NCI-H774 (cell line): ENCODE results near the gene TPM2.

Experiments
- DNase-seq: peaks from one replicate; lab custom pipeline; 2025; lab: John Stamatoyannopoulos, UW

Gene TPM2

DNA sequence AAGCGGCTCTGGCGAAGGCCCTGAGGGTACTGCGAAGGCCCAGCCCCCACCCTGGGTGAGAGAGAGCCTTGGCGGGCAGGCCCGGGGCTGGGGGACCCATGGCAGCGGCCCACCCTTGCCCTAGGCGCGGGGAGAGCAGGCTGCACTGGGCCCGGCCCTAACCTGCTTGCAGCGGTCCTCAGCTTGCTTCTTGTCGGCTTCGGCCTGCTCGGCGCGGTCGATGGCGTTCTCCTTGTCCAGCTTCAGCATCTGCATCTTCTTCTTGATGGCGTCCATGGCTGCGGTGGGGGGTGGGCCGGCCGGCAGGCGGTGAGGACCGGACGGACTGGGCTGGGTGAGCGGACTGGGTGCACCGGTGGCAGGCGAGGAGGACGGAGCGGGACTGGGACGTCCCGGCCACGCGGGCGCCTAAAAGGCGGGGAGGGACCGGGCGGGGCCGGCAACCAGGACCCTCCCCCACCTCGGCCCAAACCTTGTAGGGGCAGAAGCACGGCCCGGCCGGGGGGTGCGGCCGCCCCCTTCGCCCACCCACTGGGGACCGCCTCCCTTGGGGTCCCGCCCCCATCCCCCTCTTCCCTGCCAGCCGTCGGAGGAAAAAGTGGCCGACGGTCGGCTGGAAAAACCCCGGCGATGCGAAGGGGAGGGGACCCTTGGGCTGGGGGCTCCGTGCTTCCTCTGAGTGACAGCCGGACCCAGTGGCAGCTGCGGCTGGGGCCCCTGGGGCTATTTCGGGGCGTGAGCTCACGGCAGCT is at the start of gene TPM2:
Gene TPM2 (minus strand): TSS at position 384 of the 752 bp plus-strand sequence. CDS start 108 bp downstream, at position 276.
- no peak for DNase-seq

DNA sequence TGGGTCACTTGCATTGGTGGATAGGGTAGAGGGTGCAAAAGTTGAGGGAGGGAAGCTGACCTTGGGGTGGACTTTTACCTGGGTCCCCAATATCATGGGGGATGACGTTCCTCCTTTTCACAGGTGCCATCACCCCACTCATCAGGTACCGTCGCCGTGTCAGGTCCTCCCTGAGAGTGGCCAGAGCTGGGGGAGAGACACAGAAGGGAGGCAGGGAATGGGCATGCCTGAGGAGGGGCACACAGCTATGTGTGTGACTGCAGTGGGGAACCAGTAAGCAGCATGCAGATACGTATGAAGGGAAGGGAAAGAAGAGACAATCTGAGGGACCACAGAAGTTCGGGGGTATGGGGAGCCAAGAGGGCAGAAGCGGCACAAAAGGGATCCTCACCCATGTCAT is 49.2 kb upstream of the TPM2 start:
- DNase-seq: no peak

DNA sequence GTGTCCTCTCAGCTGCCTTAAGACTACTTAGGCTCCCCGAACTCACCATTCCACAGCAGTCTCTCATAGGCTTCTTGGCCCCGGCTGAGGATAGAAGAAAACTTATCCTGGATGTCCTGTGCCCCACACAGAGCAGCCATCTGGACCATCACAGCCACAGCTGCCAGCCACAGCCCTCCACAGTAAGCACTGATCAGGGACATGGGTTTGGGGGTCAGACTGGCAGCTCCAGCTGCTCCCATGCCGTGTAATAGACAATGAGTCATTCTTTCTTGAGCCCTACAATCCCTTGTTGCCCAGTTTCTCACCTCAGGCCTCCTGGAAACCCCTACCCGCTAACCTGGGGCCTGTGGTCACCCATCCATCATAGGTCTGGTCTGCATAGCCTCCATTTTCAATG is 48.5 kb upstream of the TPM2 start:
- no peak for DNase-seq

DNA sequence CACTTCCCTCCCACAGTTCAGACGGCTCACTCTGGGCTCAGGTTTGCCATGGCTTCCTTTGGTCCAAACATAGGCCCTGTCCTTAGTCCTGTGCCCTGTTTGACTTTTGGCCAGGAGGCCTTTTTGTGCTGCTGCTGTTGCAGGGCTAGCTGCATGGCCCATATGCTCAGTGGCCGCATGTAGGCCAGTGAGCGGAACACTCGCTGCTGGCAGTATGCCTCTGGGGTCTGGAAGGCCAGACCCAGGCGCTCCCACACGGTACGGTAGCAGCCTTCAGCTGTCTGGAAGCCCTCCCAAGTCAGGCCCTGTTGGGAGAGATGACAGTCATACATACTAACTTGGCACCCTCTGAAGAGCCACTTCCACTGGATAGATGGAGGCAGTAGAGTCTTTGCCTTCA is 47.4 kb upstream of the TPM2 start:
- DNase-seq: no peak

GRCh38 chr9:35736201-35736633 is 46.5 kb upstream of the TPM2 start:
- DNase-seq: peak; percentile 27

DNA sequence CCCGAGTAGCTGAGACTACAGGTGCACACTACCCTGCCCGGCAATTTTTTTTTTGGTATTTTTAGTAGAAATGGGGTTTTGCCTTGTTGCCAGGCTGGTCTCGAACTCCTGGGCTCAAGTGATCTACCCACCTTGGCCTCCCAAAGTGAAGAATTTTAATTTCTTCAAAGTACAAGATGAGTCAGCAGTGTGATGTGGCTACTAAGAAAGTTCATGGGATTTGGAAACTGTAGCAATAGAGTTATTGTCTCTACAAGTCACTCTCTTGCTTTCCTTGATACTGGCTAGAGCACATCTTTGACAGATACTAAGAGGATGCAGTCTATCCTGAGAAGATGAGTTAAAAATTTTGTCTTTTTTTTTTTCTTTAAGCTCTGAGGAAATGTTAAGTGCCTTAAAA is 44.4 kb upstream of the TPM2 start:
- no peak for DNase-seq

DNA sequence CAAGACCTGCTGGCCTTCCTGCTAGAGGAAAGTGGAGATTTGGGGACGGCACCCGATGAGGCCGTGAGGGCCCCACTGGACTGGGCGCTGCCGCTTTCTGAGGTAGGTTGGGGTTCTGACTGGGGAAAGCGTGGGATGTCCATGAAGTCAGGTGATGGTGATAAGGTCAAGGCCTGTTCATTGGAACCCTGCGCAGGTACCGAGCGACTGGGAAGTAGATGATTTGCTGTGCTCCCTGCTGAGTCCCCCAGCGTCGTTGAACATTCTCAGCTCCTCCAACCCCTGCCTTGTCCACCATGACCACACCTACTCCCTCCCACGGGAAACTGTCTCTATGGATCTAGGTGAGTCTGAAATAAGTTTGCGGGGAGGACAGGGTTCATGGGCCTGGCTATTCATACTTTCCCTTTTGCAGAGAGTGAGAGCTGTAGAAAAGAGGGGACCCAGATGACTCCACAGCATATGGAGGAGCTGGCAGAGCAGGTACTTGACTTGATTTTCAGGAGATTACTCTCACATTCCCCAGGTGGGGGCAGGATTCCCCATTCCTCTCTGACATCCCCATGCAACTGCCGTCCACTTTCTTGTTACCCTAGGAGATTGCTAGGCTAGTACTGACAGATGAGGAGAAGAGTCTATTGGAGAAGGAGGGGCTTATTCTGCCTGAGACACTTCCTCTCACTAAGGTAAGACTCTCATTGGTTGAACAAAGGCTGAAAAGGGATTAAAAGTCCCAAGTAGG is 43.2 kb upstream of the TPM2 start:
- no peak for DNase-seq

- peak; percentile 100 for DNase-seq
Measured at GRCh38 chr9:35732185-35732799, 42.6 kb upstream of the TPM2 start, which contains the start of the genes CREB3 and TLN1. TSS of gene CREB3 (plus strand) at chr9:35732666. CDS start at chr9:35732773, 107 bp downstream. TSS of gene TLN1 (minus strand) at chr9:35732195. CDS start at chr9:35725694, 6,501 bp downstream.

DNA sequence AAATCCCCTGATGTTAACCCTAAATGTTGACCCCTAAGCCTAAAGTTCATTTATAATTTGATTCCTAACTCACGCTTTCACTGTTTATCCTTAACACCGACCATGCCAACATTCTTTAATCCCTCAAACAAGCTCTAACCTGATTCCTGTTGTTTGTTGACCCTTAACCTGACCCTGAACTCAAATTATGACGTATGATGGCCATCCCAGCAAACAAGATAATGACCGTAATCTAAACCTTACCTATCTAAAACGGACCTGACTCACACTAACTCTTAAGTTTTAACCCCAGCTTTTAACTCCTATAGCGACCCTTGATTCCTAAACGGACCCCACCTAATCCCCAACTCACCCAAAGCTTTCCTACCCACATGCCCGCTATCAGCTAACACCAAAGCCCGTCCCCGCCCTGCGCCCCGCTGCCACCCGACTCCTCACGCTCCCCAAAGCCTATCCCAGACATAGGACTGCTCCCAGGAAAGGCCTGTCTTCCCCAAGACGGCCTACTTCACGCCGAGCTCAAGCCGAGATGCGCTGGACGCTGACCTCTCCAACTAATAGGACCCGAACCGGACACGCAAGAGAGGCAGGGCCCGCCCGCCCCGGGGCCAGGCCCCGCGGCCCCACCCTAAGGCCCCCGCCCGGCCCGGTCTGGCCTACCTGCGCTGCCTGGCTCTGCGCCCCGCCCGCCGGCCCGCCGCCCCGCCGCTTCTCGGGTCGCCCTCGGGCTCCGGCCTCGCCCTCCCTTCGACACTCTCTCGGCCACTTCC is 41.9 kb upstream of the TPM2 start:
- no peak for DNase-seq

DNA sequence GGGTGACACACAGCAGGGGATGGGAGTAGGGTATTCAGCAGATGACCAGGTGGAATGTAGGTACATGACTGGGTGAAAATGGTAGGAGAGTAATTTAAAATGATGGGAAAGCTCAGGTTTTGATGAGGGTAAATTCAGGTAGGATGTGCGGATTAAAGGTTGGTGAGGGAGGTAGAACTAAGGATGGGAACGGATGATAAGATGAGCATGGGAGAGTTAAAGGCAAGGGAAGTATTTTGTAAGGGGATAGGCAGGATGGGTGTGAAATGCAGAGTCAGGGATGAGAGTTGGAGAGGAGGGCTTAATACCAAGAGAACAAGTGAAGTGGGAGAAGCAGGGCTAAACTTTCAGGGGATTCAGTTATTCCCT is 40.7 kb upstream of the TPM2 start:
- no peak for DNase-seq

DNA sequence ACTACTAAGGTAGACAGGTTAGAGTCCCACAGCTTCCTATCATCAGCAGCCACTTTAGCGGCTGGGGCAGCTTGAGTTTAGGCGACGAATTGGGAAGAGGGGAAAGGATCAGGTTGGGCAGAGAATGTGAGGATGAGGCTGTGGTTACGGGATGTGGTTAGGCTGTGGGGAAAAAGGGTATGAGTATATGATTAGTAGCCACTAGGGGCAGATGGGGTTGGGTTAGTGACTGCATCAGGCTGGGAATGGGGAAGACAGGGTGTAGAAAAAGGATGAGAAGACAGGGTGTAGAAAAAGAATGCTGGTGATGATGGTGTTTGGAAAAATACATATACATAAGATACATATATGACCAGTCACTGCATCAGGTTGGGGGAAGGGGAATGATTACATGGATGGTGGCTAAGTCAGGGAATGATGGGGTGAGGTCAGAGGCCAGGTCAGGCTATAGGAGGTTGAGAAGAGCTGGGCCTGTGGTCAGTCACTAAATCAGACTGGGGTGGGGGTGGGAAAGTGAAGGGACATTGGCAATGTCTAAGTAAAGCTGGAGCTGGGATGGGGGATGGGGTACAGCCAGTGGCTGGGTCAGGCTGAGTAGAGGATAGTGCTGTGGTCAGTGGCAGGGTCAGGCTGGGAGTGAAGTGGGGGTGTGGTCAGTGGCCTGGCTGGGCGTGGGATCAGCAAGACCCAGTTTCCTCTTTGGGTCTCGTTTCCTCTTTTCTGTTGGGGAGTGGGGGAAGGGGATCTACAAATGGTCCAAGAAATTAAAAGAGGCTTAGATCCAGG is 40.2 kb upstream of the TPM2 start:
- DNase-seq: no peak

DNA sequence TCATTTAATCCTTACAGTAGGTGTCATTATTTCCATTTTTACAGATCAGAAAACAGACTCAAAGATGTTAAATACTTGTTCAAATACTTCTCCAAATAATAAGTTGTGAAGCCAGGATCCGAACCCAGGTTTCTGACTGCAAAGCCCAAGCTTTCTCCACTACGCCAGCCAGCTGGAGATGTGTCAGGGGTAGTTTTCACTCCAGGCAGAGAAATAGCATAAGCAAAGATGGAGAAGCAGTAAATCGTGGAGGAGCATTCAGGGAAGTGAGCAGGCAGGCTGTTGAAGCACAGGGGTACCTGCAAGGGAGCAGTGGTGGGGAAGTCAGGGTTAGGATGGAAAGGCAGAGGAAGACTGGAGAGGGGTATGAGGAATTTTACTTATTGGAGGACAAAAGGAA is 39.4 kb upstream of the TPM2 start:
- DNase-seq: no peak

- no peak for DNase-seq
Measured at GRCh38 chr9:35728041-35728971, 38.6 kb upstream of the TPM2 start.

GRCh38 chr9:35727676-35728040 is 37.9 kb upstream of the TPM2 start:
- DNase-seq: no peak

- DNase-seq: no peak
Measured at GRCh38 chr9:35726931-35727330, 37.2 kb upstream of the TPM2 start.

- no peak for DNase-seq
Measured at GRCh38 chr9:35725362-35725761, 35.6 kb upstream of the TPM2 start.

- DNase-seq: no peak
Measured at GRCh38 chr9:35723908-35724307, 34.2 kb upstream of the TPM2 start.

DNA sequence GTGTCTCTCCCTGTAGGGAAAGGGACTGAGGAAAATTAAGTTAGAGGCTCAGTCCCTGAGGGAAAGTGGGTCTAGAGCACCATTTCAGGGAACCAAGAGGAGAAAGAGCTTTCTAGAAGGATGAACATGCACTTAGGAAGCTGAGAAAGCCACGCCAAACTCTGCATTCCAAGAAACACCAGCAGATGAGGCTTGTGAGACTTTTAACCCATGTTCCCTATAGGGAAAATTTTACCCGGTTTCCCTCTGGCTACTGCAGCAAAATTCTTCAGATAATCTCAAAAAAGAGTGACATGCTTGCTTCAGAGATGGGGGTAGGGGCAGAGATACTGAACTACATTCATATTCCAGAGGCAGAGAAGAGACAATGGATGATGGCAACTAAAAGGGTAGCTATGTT is 33.7 kb upstream of the TPM2 start:
- no peak for DNase-seq

- no peak for DNase-seq
Measured at GRCh38 chr9:35719546-35719945, 29.8 kb upstream of the TPM2 start.
